ENCODE results near the gene MED23. TPM values are rescaled to one million over a fixed set of nuclear protein-coding genes. Genes with fewer than 3 reads are reported as not detected.
A peak's percentile ranks its signal among the peaks of the same experiment; 100 is the strongest.

Gene MED23
- total and polyA plus RNA-seq, 2 donors (not counting 1 experiment from before 2014, with no cell fraction given): 25.1 to 27.4 TPM

- TF ChIP-seq EZH2 (IDR thresholded peaks at IDR 0.05; ENCODE audit: low read length, missing control alignments): no peak
- no peak for TF ChIP-seq CTCF (conservative IDR thresholded peaks at IDR 0.05 in 1 of 2, IDR thresholded peaks at IDR 0.05 in 1 of 2; ENCODE audit: low read depth in 1 of 2, low read length in 2 of 2)
- Histone ChIP-seq H3K27me3 (ENCODE audit: control insufficient read depth, insufficient read depth, low read length) (no peaks in the 10 kb centered on the region), H4K20me1 (ENCODE audit: control insufficient read depth, extremely low read depth, insufficient read depth, low read length) (no peaks in the 10 kb centered on the region), H3K9me3 (ENCODE audit: control insufficient read depth, insufficient read depth, low read depth, low read length) (no peaks in the 10 kb centered on the region), H3K9ac (ENCODE audit: insufficient read depth, low read length) (no peak overlapping the region), H2AFZ (ENCODE audit: low read length) (no peak overlapping the region), H3K79me2 (ENCODE audit: control insufficient read depth, insufficient read depth, low read length) (no peaks in the 10 kb centered on the region), H3K4me2 (ENCODE audit: extremely low read depth, insufficient read depth, low read length) (no peak overlapping the region), H3K4me1 (ENCODE audit: control insufficient read depth, extremely low read depth, insufficient read depth, low read length) (peaks cover 3% of the 10 kb centered on the region), H3K4me3 (replicated peaks in 1 of 4; ENCODE audit: control extremely low read depth in 1 of 4, insufficient read depth in 1 of 4, low read depth in 3 of 4, low read length in 4 of 4) (no peak overlapping the region), H3K27ac (ENCODE audit: insufficient read depth, low read length) (no peak overlapping the region), H3K36me3 (ENCODE audit: control insufficient read depth, insufficient read depth, low read length) (no peaks in the 10 kb centered on the region)
- no peak for DNase-seq (ENCODE audit: low read depth in 2 of 2)
Measured at GRCh38 chr6:131663578-131664165, 35.6 kb upstream of the MED23 start.

- no peak for TF ChIP-seq EZH2 (IDR thresholded peaks at IDR 0.05; ENCODE audit: low read length, missing control alignments)
- no peak for TF ChIP-seq CTCF (conservative IDR thresholded peaks at IDR 0.05 in 1 of 2, IDR thresholded peaks at IDR 0.05 in 1 of 2; ENCODE audit: low read depth in 1 of 2, low read length in 2 of 2)
- Histone ChIP-seq H2AFZ (ENCODE audit: low read length) (peak overlapping the region; percentile 16), H3K4me1 (ENCODE audit: control insufficient read depth, extremely low read depth, insufficient read depth, low read length) (peaks cover 3% of the 10 kb centered on the region), H3K79me2 (ENCODE audit: control insufficient read depth, insufficient read depth, low read length) (no peaks in the 10 kb centered on the region), H3K9ac (ENCODE audit: insufficient read depth, low read length) (no peak overlapping the region), H3K27me3 (ENCODE audit: control insufficient read depth, insufficient read depth, low read length) (no peaks in the 10 kb centered on the region), H3K4me2 (ENCODE audit: extremely low read depth, insufficient read depth, low read length) (no peak overlapping the region), H4K20me1 (ENCODE audit: control insufficient read depth, extremely low read depth, insufficient read depth, low read length) (no peaks in the 10 kb centered on the region), H3K27ac (ENCODE audit: insufficient read depth, low read length) (no peak overlapping the region), H3K9me3 (ENCODE audit: control insufficient read depth, insufficient read depth, low read depth, low read length) (no peaks in the 10 kb centered on the region), H3K4me3 (replicated peaks in 1 of 4; ENCODE audit: control extremely low read depth in 1 of 4, insufficient read depth in 1 of 4, low read depth in 3 of 4, low read length in 4 of 4) (no peak overlapping the region), H3K36me3 (ENCODE audit: control insufficient read depth, insufficient read depth, low read length) (no peaks in the 10 kb centered on the region)
- DNase-seq (ENCODE audit: low read depth in 2 of 2): peak; percentile 3 to 53
Measured at GRCh38 chr6:131660195-131660594, 32.2 kb upstream of the MED23 start.

GRCh38 chr6:131658287-131658686, 30.2 kb upstream of the MED23 start:
- no peak for DNase-seq (ENCODE audit: low read depth in 2 of 2)
- no peak for TF ChIP-seq CTCF (conservative IDR thresholded peaks at IDR 0.05 in 1 of 2, IDR thresholded peaks at IDR 0.05 in 1 of 2; ENCODE audit: low read depth in 1 of 2, low read length in 2 of 2)
- TF ChIP-seq EZH2 (IDR thresholded peaks at IDR 0.05; ENCODE audit: low read length, missing control alignments): no peak
- Histone ChIP-seq H3K4me3 (replicated peaks in 1 of 4; ENCODE audit: control extremely low read depth in 1 of 4, insufficient read depth in 1 of 4, low read depth in 3 of 4, low read length in 4 of 4) (no peak overlapping the region), H3K9me3 (ENCODE audit: control insufficient read depth, insufficient read depth, low read depth, low read length) (no peaks in the 10 kb centered on the region), H2AFZ (ENCODE audit: low read length) (no peak overlapping the region), H3K4me2 (ENCODE audit: extremely low read depth, insufficient read depth, low read length) (no peak overlapping the region), H3K27me3 (ENCODE audit: control insufficient read depth, insufficient read depth, low read length) (no peaks in the 10 kb centered on the region), H3K79me2 (ENCODE audit: control insufficient read depth, insufficient read depth, low read length) (no peaks in the 10 kb centered on the region), H3K36me3 (ENCODE audit: control insufficient read depth, insufficient read depth, low read length) (no peaks in the 10 kb centered on the region), H3K27ac (ENCODE audit: insufficient read depth, low read length) (no peak overlapping the region), H4K20me1 (ENCODE audit: control insufficient read depth, extremely low read depth, insufficient read depth, low read length) (no peaks in the 10 kb centered on the region), H3K9ac (ENCODE audit: insufficient read depth, low read length) (no peak overlapping the region), H3K4me1 (ENCODE audit: control insufficient read depth, extremely low read depth, insufficient read depth, low read length) (peaks cover 3% of the 10 kb centered on the region)

All from fibroblast of lung (primary cell).